Spleen (tissue), 11 donors: ENCODE data around the gene ZNF467. TPM values are rescaled to one million over a fixed set of nuclear protein-coding genes. Genes with fewer than 3 reads are reported as not detected.

Experiments
- DNase-seq: peaks from one replicate; pipeline ENCODE4 v3.0.0-alpha.2; 2020
- H3K27ac ChIP-seq, 8 donors: fragments of 200-600 bp; sonication (generic) in 7 of 8; 1 replicate in 4 of 8; 2 replicates in 4 of 8; pipeline versions ENCODE4 v1.5.0 to v1.8.0; 2016 to 2021; ENCODE audit warnings: inconsistent platforms in 4 of 8, mild to moderate bottlenecking in 4 of 8, moderate library complexity in 1 of 8
- H3K27me3 ChIP-seq, 7 donors: fragments of 200-600 bp; sonication (generic) in 6 of 7; replicated peaks in 1 of 7; 1 replicate in 4 of 7; 2 replicates in 3 of 7; pipeline versions ENCODE4 v1.5.0 to v1.8.0; 2016 to 2021; ENCODE audit warnings: inconsistent platforms in 3 of 7, mild to moderate bottlenecking in 1 of 7
- H3K36me3 ChIP-seq, 6 donors: fragments of 200-600 bp; sonication (generic) in 5 of 6; 1 replicate in 4 of 6; 2 replicates in 2 of 6; pipeline versions ENCODE4 v1.5.0 to v1.8.0; 2016 to 2021; ENCODE audit warnings: inconsistent platforms in 2 of 6
- H3K4me1 ChIP-seq, 6 donors: fragments of 200-600 bp; sonication (generic) in 5 of 6; 1 replicate in 3 of 6; 2 replicates in 3 of 6; pipeline versions ENCODE4 v1.5.0 to v1.8.0; 2016 to 2021; ENCODE audit warnings: inconsistent platforms in 3 of 6
- H3K4me3 ChIP-seq, 8 donors: fragments of 200-600 bp; sonication (generic) in 7 of 8; 1 replicate in 4 of 8; 2 replicates in 4 of 8; pipeline versions ENCODE4 v1.5.0 to v1.8.0; 2016 to 2021; ENCODE audit warnings: inconsistent platforms in 4 of 8, mild to moderate bottlenecking in 4 of 8, moderate library complexity in 2 of 8
- H3K9me3 ChIP-seq, 8 donors: fragments of 200-600 bp; sonication (generic) in 7 of 8; 1 replicate in 4 of 8; 2 replicates in 4 of 8; pipeline versions ENCODE4 v1.5.0 to v1.8.0; 2016 to 2021; ENCODE audit warnings: inconsistent platforms in 4 of 8
- POLR2A ChIP-seq, 3 donors: fragments of 450-650 bp; IDR thresholded peaks; one replicate each; pipeline ENCODE4 v1.5.1; 2017; ENCODE audit warnings: antibody characterized with exemption in 3 of 3, mild to moderate bottlenecking in 1 of 3
- POLR2AphosphoS5 ChIP-seq, 3 donors: sonication (generic); formaldehyde crosslinking; IDR thresholded peaks; one replicate each; pipeline ENCODE4 v1.5.1; 2017; ENCODE audit warnings: antibody characterized with exemption in 3 of 3
- WGBS, 5 donors: extraction: QIAGEN DNeasy Blood & Tissue Kit in 3 of 5; methylation state at CpG; one replicate each; pipeline versions ENCODE4 v1.1.5 to v1.1.7; 2013 to 2018; 5-methylcytosine and 5-hydroxymethylcytosine counted together
- intact Hi-C: fragments of 100-400 bp; cut with DNase I; formaldehyde crosslinking; loops from one replicate; pipeline ENCODE4 v1.15.0; 2023; ENCODE audit warnings: low total_unique reads
- polyA plus RNA-seq, 3 donors: library from polyadenylated mRNA; stranded (reverse); fragments of 200-250 nt; gene quantifications; one replicate each; pipeline ENCODE4 v1.2.1, GENCODE V29; 2013
- total RNA-seq, 7 donors: library from RNA; depleted of rRNA in 3 of 7; stranded (reverse); fragments of >200 nt in 3 of 7; fragmentation: NEBNext Ultra II Directional in 4 of 7; extraction: Animal tissue kit (Norgen Biotek cat#: 25700) in 4 of 7; gene quantifications; one replicate each; pipeline versions ENCODE4 v1.1.0 to v1.2.1, GENCODE V29; 2016 to 2021
- TF ChIP-seq, protein P1 (sequence below), 11 experiments: fragments of 200-600 bp in 7 of 11; fragments of 450-650 bp in 4 of 11; sonication (generic) in 4 of 11; IDR thresholded peaks in 8 of 11; conservative IDR thresholded peaks in 3 of 11; 1 replicate in 7 of 11; 2 replicates in 4 of 11; pipeline versions ENCODE4 v1.4.0 to v1.8.0; 2016 to 2021; ENCODE audit warnings: antibody characterized with exemption in 11 of 11, inconsistent platforms in 4 of 11, mild to moderate bottlenecking in 1 of 11
- donor health status: healthy with polysubstance abuse.
- donor health status: DM: no; HTN: no; CAD: no; lungs with moderate emphysema.
- donor health status: DM: no; HTN: no; CAD: no.
- donor health status: Bipolar disorder and iron deficiency.
- donor health status: healthy.
- donor health status: DM: no; HTN: no; CAD: no.
- donor health status: DM: yes; HTN: yes; CAD: no.

ZNF467 gene
- total and polyA plus RNA-seq, 10 donors, result 6.0 to 48.5 (median 31.3) TPM

DNA sequence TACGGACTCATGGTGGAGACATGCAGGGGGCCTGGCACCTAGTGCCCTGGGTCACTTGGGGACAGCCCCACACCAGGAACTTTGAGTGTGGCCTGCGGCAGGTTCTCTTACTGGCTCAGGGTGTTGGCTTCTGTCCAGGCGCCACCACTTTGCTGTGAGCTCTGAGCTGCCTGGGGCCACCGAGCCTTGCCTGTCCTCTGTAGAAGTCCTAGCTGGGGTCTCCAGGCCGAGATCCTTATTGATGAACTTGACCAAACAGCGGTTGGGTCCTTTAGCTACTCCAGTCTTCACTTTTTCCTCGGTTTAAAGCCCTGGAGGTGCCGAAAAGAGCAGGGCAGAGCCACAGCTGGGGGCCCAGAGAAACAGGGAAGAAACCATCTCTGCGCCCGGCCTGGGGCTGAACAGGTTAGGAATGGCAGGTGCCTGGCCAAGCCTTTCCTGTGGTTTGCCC, 41.3 kb downstream of the ZNF467 start:
- TF ChIP-seq POLR2AphosphoS5 (IDR thresholded peaks at IDR 0.05) (no peak), POLR2A (IDR thresholded peaks at IDR 0.05) (no peak)
- TF ChIP-seq, protein P1, sequence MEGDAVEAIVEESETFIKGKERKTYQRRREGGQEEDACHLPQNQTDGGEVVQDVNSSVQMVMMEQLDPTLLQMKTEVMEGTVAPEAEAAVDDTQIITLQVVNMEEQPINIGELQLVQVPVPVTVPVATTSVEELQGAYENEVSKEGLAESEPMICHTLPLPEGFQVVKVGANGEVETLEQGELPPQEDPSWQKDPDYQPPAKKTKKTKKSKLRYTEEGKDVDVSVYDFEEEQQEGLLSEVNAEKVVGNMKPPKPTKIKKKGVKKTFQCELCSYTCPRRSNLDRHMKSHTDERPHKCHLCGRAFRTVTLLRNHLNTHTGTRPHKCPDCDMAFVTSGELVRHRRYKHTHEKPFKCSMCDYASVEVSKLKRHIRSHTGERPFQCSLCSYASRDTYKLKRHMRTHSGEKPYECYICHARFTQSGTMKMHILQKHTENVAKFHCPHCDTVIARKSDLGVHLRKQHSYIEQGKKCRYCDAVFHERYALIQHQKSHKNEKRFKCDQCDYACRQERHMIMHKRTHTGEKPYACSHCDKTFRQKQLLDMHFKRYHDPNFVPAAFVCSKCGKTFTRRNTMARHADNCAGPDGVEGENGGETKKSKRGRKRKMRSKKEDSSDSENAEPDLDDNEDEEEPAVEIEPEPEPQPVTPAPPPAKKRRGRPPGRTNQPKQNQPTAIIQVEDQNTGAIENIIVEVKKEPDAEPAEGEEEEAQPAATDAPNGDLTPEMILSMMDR (IDR thresholded peaks at IDR 0.05 in 8 of 11, conservative IDR thresholded peaks at IDR 0.05 in 3 of 11), result no peak
- H3K27me3 ChIP-seq, result peaks cover 0 to 19% (median 0%) of the 10 kb centered on the region in 7 donors
- peaks cover 0 to 75% (median 54%) of the 10 kb centered on the region in 6 donors for H3K36me3 ChIP-seq
- peak; percentile 70 for DNase-seq
- no peaks in the 10 kb centered on the region for H3K9me3 ChIP-seq
- no peak overlapping the region for H3K27ac ChIP-seq
- WGBS, 5 donors, result 89 to 96% (median 90%) methylated on average over 7 to 10 of the region's 10 CpGs
- H3K4me3 ChIP-seq, result no peak overlapping the region
- H3K4me1 ChIP-seq, result peaks cover 4 to 17% (median 7%) of the 10 kb centered on the region in 6 donors
- intact Hi-C loops, result no loop called here

GRCh38 chr7:149731207-149731955, 42.0 kb downstream of the ZNF467 start:
- H3K36me3 ChIP-seq, result peaks cover 0 to 83% (median 54%) of the 10 kb centered on the region in 6 donors
- 92 to 97% (median 95%) methylated on average over 14 of the region's 14 CpGs for WGBS, 5 donors
- peak; percentile 70 for DNase-seq

DNA sequence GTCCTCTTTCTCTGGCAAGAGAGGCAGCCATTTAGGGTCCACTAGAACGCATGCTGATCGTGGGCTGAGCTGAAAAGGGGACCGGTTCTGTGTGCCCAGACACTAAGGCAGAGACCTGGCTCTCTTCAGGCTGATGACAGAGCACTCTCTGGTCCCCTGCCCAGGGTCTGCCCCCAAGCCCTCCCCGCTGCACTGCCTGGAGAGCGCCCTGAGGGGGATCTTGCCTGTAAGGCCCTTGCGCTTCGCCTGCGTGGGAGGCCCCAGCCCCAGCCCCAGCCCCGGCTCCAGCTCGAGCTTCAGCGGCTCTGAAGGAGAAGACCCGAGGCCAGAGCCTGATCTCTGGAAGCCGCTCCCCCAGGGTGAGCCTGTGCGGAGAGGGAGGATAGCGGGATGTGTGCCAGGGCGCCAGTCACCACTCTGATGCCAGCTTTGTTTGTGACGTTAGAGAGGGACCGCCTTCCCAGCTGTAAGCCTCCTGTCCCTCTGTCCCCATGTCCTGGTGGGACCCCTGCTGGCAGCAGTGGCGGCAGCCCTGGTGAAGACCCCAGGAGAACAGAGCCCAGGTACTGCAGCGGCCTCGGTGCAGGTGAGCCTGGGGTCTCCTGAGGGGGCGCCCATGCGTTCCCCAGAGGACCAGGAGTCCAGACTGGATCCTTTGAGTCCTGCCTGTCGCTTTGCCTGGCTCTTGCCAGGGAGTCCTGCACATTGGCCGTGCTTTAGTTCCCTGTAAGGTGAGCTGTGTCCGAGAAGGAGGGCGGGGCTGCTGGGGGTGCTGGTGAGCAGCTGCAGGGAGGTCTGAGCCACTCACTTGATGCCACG, 43.2 kb downstream of the ZNF467 start:
- H3K4me3 ChIP-seq, result no peak overlapping the region
- H3K27me3 ChIP-seq, result peaks cover 0 to under 1% (median 0%) of the 10 kb centered on the region in 7 donors
- no peak overlapping the region for H3K27ac ChIP-seq
- peak; percentile 64 for DNase-seq
- peaks cover 4 to 12% (median 7%) of the 10 kb centered on the region in 6 donors for H3K4me1 ChIP-seq
- H3K9me3 ChIP-seq, result no peaks in the 10 kb centered on the region
- WGBS, 5 donors, result 93 to 97% (median 94%) methylated on average over 20 to 28 of the region's 28 CpGs
- intact Hi-C loops, result no loop called here
- TF ChIP-seq POLR2A (IDR thresholded peaks at IDR 0.05), result no peak
- TF ChIP-seq POLR2AphosphoS5 (IDR thresholded peaks at IDR 0.05), result no peak
- TF ChIP-seq, protein P1 (IDR thresholded peaks at IDR 0.05 in 8 of 11, conservative IDR thresholded peaks at IDR 0.05 in 3 of 11), result no peak
- H3K36me3 ChIP-seq, result peaks cover 0 to 95% (median 61%) of the 10 kb centered on the region in 6 donors

More at GRCh38 chr7:149731207-149731955, 42.0 kb downstream of the ZNF467 start:
- intact Hi-C loops, result no loop called here
- Histone ChIP-seq H3K27me3 (peaks cover 0 to 11% (median 0%) of the 10 kb centered on the region in 7 donors), H3K4me3 (no peak overlapping the region), H3K27ac (no peak overlapping the region), H3K9me3 (no peaks in the 10 kb centered on the region), H3K4me1 (peaks cover 4 to 17% (median 7%) of the 10 kb centered on the region in 6 donors)
- no peak for TF ChIP-seq POLR2A (IDR thresholded peaks at IDR 0.05)
- TF ChIP-seq, protein P1 (IDR thresholded peaks at IDR 0.05 in 8 of 11, conservative IDR thresholded peaks at IDR 0.05 in 3 of 11), result no peak
